Head of caudate nucleus (tissue), 42 donors: ENCODE results near the gene NIPSNAP3A.
"Not testable (repeated sequence)": the region's sequence is repeated elsewhere in the genome, so short reads cannot be mapped to it uniquely, and the experiment has no call there.

Experiments
- DNase-seq, 42 donors: peaks; one replicate each; pipeline versions ENCODE4 v3.0.0 to v3.0.0-alpha.2; 2020 to 2021; ENCODE audit warnings: mixed read lengths in 7 of 42
- intact Hi-C: fragments of 100-400 bp; cut with DNase I; formaldehyde crosslinking; loops from one replicate; pipeline ENCODE4 v1.15.0; 2022

The NIPSNAP3A gene

DNA sequence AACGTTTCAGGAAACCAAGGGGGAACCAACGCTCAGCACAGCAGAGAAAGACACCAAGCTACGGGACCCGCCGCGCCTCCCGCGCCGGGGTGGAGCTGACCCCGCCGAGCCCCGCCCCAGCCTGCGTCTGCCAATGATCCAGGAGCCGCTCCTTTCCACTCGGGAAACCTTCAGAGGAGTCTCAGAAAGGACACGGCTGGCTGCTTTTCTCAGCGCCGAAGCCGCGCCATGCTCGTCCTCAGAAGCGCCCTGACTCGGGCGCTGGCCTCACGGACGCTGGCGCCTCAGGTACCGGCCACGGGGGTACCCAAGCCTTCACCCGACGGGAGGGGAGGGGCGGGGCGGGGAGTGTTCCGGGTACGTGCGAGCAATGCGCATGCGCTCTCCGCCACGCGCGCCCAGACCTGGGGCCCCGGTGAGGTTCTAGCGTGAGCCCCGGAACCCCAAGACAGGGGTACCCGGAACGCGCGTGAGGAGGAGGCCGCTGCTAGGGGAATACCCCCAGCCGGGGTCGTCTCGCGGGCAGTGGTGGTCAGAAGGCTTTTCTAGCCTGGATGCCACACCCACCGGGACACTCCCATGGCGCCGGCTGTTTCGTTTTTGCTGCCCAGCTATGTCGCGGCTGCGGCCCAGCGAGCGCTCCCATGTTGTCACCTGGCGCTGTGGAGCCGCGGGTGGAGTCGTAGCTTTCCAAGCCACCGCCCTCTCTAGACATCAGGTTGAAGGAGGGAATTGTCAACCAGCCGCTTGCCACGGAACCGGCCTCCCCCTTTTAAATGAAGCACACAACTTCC, at the start of gene NIPSNAP3A:
Gene NIPSNAP3A (plus strand): TSS at position 119 of the 794 bp plus-strand sequence. CDS start 110 bp downstream, at position 229.
- intact Hi-C loops, result no loop called here

DNA sequence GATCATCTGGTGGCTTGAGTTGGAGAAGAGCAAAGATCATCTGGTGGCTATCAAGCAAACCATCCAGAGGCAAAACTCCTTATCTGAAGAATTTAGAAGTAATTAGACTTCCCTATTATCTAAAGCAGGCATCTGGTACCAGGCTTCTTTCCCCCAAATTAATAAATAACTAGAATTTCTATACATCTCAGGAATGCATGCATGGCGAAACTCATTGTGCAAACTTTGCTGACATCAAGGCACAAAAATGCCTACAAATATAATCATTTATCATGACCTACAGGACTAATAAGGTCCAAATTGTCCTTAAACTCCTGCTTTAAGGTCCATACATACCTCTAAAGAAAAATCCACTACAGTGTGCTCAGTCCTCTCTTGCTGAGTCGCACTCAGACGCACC, 47.2 kb upstream of the NIPSNAP3A start:
- DNase-seq, result no peak
- intact Hi-C loops, result no loop called here

More for the DNA sequence above, at the start of gene NIPSNAP3A:
- DNase-seq, result peak; percentile 78 to 96 (median 90)

DNA sequence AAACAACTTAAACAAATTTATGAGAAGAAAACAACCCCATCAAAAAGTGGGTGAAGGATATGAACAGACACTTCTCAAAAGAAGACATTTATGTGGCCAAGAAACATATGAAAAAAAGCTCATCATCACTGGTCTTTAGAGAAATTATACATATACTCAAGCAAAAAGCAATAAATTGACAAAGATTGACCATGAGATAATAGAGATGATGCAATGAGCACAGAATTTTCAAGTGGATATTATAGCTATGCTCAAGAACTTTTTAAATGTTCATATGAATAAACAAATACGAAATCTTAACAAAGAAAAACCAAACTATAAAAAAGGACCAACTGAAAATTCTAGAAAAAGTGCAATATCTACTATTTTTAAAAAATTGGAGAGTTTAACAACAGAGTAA, 38.7 kb upstream of the NIPSNAP3A start:
- intact Hi-C loops, DNase-seq: not testable (repeated sequence)

- DNase-seq, result no peak
- intact Hi-C loops, result no loop called here
Measured at GRCh38 chr9:104711604-104712003, 35.9 kb upstream of the NIPSNAP3A start.

GRCh38 chr9:104725014-104725413, 22.5 kb upstream of the NIPSNAP3A start:
- intact Hi-C loops, result no loop called here
- DNase-seq, result no peak

DNA sequence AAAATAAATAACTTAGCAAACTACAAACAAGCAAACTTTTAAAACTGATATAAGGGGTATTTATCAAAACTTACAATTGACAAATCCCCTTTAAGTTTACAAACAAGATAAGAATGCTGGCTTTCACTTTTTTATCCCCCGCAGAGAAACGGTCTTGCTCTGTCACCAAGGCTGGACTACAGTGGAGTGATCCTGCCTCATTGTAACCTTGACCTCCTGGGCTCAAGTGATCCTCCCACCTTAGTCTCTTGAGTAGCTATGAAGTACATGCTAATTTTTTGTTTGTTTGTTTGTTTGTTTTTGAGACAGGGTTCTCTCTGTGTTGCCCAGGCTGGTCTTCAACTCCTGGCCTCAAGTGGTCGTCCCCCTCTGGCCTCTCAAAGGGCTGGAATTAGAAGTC, 9.0 kb upstream of the NIPSNAP3A start:
- intact Hi-C loops, result no loop called here
- DNase-seq, result no peak

DNA sequence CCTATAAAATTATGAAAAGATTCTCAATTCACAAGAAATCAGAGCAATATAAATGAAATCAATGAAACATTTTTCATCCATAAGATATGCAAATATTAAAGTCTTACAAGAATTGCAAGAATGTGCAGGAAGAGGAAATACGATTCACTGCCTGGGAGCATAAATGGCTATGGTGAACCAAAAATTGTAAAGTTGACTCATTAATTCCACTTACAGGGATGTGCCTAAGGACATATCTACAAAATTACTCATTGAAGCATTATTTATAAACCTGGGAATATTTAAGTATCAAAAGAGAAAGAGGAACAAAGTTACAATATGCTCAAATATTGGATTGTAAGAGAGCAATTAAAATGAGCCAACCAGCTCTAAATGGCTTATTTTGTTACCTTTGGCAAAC, 6.9 kb upstream of the NIPSNAP3A start:
- intact Hi-C loops, result no loop called here
- no peak for DNase-seq

- intact Hi-C loops, result no loop called here
- DNase-seq, result peak in 17 of 42 donors; percentile 10 to 70 (median 36)
Measured at GRCh38 chr9:104743376-104743985, 4.0 kb upstream of the NIPSNAP3A start.

- intact Hi-C loops, result no loop called here
- no peak for DNase-seq
Measured at GRCh38 chr9:104745852-104746251, 1.6 kb upstream of the NIPSNAP3A start.

DNA sequence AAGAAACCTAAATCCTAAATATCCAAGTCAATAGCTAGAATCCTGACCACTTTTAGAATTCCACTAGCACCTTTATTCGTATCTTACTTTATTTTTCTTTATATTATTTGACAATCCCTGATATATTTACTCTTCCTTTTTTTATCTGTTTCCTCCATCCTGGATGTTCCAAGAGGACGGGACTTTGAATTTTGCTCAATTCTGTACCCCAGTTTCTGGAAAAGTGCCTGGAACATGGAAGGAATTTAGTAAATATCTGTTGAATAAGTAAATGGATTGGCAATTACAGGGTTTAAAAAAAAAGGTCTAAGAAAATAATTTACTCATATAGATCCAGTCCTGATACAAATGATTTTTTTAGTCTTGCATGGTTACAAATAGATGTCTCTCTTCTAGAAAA, 1.2 kb upstream of the NIPSNAP3A start:
- no peak for DNase-seq
- intact Hi-C loops, result no loop called here

DNA sequence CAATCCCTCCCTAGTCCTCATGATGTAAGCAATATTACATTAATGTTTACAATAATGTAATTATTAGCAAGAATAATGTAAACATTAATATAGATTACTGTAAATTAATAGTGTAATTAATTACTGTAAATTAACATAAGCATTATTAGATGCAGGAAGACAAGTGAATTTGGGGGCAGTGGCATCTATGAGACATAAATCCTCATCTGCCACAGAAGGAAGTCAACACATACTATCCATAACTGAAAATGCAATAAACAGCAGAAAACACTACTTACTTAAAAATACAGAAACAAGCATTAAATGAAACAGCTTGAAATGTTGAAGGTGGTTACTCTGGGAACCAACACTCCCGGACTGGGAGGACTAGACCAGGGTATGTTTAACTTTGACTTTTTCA, 685 bp upstream of the NIPSNAP3A start:
- DNase-seq, result no peak
- intact Hi-C loops, result no loop called here

GRCh38 chr9:104747245-104747564, 278 bp upstream of the NIPSNAP3A start:
- intact Hi-C loops, result no loop called here
- DNase-seq, result no peak

DNA sequence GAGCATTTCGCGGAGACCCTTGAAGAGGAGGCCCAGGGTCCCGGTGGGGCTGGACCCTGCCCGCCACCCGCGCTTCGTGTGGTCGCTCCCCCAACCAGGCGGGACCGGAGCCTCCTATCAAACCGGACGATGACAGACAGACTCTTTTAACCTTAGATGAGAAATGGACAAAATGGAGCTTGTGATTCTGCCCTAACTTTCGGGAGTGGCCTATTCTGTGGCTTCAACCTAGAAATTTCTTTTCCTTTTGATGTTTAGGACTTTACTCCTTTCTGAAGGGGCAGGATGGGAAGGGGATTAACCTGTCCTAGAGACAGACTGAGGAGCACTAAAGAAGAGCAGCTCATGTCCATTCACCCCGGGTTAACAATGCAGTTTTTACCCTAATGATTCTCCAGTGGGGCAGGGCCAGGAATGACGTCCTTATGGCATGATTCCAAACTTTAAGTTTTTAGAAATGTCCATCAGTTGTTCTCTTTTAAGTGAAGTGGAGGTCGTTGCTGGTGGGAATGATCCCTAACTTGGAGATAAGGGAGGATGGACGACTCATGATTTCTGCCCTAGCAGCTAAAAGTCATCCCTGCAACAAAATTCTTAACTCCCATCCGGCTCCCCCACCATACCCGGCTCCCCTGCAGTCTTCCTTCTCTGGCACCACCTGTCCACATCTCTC, 1.0 kb downstream of the NIPSNAP3A start:
- DNase-seq, result no peak

DNA sequence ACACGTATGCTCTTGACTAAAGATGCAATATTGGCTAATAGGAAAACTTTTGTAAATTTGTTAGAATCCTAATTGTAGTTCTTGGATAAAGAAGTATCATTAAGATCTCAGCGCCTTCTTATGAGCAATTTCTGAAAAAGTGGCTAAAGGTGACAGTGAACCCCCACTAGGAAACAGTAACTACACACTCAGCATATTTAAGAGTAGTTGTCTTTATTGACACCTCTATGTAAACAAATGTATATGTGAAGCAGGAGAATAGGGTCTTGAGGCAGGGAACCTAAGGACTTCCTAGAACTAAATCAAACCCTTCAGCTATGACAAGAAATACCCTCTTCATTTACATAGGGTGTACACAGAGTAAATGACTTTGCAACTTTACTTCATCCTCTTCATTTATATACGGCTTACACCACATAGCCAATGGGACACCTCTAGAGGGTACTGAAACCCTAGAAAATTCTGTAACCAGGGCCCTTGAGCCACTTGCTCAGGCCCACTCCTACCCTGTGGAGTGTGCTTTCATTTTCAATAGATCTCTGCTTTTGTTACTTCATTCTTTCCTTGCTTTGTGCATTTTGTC, 2.8 kb downstream of the NIPSNAP3A start:
- intact Hi-C loops, result no loop called here
- no peak for DNase-seq

More for the DNA sequence above, 1.0 kb downstream of the NIPSNAP3A start:
- intact Hi-C loops, result no loop called here

DNA sequence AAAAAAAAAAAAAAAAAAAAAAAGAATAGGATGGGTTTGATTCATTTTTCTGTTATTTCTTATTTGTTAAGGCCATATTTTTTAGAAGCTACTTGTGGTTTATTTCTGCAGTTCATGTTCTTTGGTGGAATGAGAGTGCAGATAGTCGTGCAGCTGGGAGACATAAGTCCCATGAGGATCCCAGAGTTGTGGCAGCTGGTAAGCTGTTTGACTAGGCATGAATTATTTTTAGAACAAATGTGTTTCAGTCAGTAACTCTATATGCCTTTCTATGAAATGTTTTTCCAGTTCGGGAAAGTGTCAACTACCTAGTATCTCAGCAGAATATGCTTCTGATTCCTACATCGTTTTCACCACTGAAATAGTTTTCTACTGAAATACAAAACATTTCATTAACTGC, 11.5 kb downstream of the NIPSNAP3A start:
- intact Hi-C loops, result no loop called here
- no peak for DNase-seq

- DNase-seq, result no peak
- intact Hi-C loops, result no loop called here
Measured at GRCh38 chr9:104765138-104765537, 17.7 kb downstream of the NIPSNAP3A start.

- intact Hi-C loops, result no loop called here
- no peak for DNase-seq
Measured at GRCh38 chr9:104766025-104766424, 18.5 kb downstream of the NIPSNAP3A start.

DNA sequence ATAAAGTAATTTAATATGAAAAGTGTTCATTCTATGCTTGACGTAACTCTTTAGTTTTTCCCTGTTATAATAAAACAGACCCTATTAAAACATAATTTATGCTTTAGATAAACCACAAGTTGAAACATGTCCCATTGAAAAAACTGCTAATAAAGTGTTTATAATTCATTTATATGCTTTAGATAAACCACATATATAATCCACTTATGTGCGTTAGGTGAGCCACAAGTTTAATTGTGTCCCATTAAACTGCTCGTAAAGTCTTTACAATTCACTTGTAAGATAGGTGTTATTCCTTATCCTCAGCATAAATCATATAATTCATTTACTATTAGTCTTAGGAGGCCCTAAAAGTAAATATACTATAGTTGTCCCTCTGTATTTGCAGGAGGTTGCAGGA, 20.0 kb downstream of the NIPSNAP3A start:
- intact Hi-C loops, result no loop called here
- DNase-seq, result no peak

- DNase-seq, intact Hi-C loops: not testable (repeated sequence)
Measured at GRCh38 chr9:104769029-104769428, 21.5 kb downstream of the NIPSNAP3A start.

- DNase-seq, result no peak
- intact Hi-C loops, result no loop called here
Measured at GRCh38 chr9:104769655-104770054, 22.2 kb downstream of the NIPSNAP3A start.
